ENCODE data around the gene FSIP1.

DNA sequence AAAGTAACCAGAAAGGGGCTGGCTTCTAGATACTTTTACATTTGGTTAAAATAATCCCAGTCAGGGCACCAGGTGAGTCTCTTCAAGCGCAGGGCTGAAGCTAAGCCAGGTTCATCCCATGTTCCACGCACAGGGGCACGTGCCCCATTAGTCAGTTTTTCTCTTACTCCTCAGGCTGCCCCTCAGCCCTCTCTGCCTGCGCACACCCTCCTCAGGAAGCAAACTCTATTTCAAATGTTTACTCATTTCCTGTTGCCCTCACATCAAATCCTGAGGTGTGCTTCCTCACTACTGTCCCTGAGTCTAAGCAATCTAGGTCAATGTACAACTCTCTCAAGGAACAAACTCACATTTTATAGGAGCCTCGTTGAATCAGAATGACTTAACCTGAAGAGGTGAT is 153.3 kb downstream of the FSIP1 start:
- TF ChIP-seq, protein P1, sequence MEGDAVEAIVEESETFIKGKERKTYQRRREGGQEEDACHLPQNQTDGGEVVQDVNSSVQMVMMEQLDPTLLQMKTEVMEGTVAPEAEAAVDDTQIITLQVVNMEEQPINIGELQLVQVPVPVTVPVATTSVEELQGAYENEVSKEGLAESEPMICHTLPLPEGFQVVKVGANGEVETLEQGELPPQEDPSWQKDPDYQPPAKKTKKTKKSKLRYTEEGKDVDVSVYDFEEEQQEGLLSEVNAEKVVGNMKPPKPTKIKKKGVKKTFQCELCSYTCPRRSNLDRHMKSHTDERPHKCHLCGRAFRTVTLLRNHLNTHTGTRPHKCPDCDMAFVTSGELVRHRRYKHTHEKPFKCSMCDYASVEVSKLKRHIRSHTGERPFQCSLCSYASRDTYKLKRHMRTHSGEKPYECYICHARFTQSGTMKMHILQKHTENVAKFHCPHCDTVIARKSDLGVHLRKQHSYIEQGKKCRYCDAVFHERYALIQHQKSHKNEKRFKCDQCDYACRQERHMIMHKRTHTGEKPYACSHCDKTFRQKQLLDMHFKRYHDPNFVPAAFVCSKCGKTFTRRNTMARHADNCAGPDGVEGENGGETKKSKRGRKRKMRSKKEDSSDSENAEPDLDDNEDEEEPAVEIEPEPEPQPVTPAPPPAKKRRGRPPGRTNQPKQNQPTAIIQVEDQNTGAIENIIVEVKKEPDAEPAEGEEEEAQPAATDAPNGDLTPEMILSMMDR (IDR thresholded peaks at IDR 0.05): no peak
- TF ChIP-seq POLR2A (IDR thresholded peaks at IDR 0.05) (no peak), EP300 (IDR thresholded peaks at IDR 0.05) (no peak)

Data from tibial nerve (tissue), 4 donors.